ENCODE measurements around the gene CYREN.

DNA sequence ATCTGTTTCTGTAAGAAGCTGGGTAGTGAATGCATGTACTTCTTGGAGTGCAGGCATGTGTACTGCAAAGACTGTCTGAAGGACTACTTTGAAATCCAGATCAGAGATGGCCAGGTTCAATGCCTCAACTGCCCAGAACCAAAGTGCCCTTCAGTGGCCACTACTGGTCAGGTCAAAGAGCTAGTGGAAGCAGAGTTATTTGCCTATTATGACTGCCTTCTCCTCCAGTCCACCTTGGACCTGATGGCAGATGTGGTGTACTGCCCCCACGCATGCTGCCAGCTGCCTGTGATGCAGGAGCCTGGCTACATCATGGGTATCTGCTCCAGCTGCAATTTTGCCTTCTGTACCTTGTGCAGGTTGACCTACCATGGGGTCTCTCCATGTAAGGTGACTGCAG lies 41.6 kb downstream of the CYREN start:
- no peak for TF ChIP-seq EZH2phosphoT487 (IDR thresholded peaks at IDR 0.05; ENCODE audit: unreplicated experiment)
- TF ChIP-seq EZH2 (IDR thresholded peaks at IDR 0.05; ENCODE audit: low read depth, unreplicated experiment) = no peak
- TF ChIP-seq, protein P1, sequence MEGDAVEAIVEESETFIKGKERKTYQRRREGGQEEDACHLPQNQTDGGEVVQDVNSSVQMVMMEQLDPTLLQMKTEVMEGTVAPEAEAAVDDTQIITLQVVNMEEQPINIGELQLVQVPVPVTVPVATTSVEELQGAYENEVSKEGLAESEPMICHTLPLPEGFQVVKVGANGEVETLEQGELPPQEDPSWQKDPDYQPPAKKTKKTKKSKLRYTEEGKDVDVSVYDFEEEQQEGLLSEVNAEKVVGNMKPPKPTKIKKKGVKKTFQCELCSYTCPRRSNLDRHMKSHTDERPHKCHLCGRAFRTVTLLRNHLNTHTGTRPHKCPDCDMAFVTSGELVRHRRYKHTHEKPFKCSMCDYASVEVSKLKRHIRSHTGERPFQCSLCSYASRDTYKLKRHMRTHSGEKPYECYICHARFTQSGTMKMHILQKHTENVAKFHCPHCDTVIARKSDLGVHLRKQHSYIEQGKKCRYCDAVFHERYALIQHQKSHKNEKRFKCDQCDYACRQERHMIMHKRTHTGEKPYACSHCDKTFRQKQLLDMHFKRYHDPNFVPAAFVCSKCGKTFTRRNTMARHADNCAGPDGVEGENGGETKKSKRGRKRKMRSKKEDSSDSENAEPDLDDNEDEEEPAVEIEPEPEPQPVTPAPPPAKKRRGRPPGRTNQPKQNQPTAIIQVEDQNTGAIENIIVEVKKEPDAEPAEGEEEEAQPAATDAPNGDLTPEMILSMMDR (conservative IDR thresholded peaks at IDR 0.05; ENCODE audit: low read depth in 2 of 2) = no peak
- TF ChIP-seq, protein P2, sequence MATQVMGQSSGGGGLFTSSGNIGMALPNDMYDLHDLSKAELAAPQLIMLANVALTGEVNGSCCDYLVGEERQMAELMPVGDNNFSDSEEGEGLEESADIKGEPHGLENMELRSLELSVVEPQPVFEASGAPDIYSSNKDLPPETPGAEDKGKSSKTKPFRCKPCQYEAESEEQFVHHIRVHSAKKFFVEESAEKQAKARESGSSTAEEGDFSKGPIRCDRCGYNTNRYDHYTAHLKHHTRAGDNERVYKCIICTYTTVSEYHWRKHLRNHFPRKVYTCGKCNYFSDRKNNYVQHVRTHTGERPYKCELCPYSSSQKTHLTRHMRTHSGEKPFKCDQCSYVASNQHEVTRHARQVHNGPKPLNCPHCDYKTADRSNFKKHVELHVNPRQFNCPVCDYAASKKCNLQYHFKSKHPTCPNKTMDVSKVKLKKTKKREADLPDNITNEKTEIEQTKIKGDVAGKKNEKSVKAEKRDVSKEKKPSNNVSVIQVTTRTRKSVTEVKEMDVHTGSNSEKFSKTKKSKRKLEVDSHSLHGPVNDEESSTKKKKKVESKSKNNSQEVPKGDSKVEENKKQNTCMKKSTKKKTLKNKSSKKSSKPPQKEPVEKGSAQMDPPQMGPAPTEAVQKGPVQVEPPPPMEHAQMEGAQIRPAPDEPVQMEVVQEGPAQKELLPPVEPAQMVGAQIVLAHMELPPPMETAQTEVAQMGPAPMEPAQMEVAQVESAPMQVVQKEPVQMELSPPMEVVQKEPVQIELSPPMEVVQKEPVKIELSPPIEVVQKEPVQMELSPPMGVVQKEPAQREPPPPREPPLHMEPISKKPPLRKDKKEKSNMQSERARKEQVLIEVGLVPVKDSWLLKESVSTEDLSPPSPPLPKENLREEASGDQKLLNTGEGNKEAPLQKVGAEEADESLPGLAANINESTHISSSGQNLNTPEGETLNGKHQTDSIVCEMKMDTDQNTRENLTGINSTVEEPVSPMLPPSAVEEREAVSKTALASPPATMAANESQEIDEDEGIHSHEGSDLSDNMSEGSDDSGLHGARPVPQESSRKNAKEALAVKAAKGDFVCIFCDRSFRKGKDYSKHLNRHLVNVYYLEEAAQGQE (IDR thresholded peaks at IDR 0.05; ENCODE audit: unreplicated experiment) = no peak
